Kidney epithelial cell (primary cell): ENCODE results near the gene LHFPL6. TPM values are rescaled to one million over a fixed set of nuclear protein-coding genes. Genes with fewer than 3 reads are reported as not detected.

Source experiments
- DNase-seq: peaks from one replicate; pipeline ENCODE4 v3.0.0-alpha.2; 2010; ENCODE audit warnings: low read depth
- H3K27me3 ChIP-seq: 2 replicates; pipeline ENCODE4 v1.6.0; 2011; ENCODE audit warnings: low read length; ENCODE audit not compliant: control insufficient read depth, insufficient read depth
- H3K36me3 ChIP-seq: 2 replicates; pipeline ENCODE4 v1.5.1; 2011; ENCODE audit warnings: low read length; ENCODE audit not compliant: control insufficient read depth, insufficient read depth
- H3K4me3 ChIP-seq: 2 replicates; pipeline ENCODE4 v1.5.1; 2011; ENCODE audit warnings: low read depth, mild to moderate bottlenecking, control low read depth, low read length
- total RNA-seq: library from RNA; depleted of rRNA; stranded (reverse); fragments of >200 nt; gene quantifications from 2 replicates; pipeline ENCODE4 v1.2.3, GENCODE V29; 2015
- TF ChIP-seq, protein P1 (sequence below): IDR thresholded peaks from 2 replicates; pipeline ENCODE4 v1.5.1; 2011; ENCODE audit warnings: mild to moderate bottlenecking, moderate library complexity, low read length, control low read depth, inconsistent platforms; ENCODE audit not compliant: insufficient read depth, poor library complexity, severe bottlenecking

LHFPL6 gene
- total RNA-seq, 1 donor from 2014 or later, result 7.0 TPM

DNA sequence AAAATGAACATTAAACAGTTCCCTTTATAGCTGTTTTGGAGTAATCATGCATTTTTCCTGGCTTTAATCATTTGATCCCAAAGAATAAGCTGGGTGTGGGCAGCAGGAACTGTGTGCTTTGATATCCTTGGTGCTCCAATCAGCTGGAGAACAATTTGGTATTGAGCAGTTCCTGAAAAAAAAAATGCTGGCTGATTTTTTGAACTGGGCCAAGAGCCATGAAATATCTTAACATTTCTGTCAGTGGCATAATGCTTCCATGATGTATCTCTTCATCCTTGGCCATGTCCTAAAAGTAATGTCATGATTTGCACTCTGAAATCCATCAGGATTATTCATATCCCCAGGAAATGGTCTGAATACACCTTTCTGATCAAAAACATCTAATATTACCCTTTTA lies 134.7 kb downstream of the LHFPL6 start:
- DNase-seq, result no peak
- no peak overlapping the region for H3K4me3 ChIP-seq
- H3K27me3 ChIP-seq, result no peaks in the 10 kb centered on the region
- H3K36me3 ChIP-seq, result no peaks in the 10 kb centered on the region
- TF ChIP-seq, protein P1, sequence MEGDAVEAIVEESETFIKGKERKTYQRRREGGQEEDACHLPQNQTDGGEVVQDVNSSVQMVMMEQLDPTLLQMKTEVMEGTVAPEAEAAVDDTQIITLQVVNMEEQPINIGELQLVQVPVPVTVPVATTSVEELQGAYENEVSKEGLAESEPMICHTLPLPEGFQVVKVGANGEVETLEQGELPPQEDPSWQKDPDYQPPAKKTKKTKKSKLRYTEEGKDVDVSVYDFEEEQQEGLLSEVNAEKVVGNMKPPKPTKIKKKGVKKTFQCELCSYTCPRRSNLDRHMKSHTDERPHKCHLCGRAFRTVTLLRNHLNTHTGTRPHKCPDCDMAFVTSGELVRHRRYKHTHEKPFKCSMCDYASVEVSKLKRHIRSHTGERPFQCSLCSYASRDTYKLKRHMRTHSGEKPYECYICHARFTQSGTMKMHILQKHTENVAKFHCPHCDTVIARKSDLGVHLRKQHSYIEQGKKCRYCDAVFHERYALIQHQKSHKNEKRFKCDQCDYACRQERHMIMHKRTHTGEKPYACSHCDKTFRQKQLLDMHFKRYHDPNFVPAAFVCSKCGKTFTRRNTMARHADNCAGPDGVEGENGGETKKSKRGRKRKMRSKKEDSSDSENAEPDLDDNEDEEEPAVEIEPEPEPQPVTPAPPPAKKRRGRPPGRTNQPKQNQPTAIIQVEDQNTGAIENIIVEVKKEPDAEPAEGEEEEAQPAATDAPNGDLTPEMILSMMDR, result no peak

DNA sequence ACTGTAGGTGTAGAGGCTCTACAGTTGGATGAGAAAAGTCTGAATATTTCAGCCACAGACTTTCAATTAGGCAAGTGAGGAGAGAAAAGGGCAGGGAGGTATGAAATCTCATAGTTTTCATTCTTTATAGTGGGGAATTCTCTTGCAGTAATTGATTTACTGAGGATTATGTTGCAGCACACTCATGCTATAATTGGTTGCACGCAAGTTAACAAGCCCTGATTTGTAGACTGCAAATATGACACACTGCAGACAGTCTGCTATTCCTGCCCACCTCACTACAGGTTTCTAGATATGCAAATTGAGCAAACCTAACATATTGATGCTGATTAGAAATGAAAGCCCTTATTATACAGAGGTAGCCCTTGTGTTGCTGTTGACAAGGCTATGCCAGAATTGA lies 139.4 kb downstream of the LHFPL6 start:
- H3K4me3 ChIP-seq, result no peak overlapping the region
- no peak for DNase-seq
- no peaks in the 10 kb centered on the region for H3K27me3 ChIP-seq
- no peaks in the 10 kb centered on the region for H3K36me3 ChIP-seq
- TF ChIP-seq, protein P1, result no peak

DNA sequence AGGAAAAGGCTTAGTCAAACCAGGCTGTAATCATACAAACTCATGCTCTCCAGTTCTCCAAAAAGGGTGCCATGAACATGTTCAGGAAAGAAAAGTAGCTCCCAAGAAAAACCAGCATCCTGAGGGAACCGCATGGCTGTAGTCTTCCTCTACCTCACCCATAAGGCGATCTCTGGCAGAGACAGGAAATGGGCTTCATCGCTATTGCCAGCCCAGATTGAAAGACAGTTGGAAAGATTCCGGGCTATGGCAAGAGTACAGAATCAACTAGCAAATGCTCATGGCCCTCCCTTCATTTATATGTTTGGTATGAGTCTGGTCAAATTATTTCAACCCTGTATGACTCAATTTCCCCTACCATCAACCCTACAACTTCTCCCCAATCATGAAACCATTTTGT lies 140.1 kb downstream of the LHFPL6 start:
- DNase-seq, result no peak
- Histone ChIP-seq H3K36me3 (no peaks in the 10 kb centered on the region), H3K27me3 (no peaks in the 10 kb centered on the region), H3K4me3 (no peak overlapping the region)
- TF ChIP-seq, protein P1, result no peak

DNA sequence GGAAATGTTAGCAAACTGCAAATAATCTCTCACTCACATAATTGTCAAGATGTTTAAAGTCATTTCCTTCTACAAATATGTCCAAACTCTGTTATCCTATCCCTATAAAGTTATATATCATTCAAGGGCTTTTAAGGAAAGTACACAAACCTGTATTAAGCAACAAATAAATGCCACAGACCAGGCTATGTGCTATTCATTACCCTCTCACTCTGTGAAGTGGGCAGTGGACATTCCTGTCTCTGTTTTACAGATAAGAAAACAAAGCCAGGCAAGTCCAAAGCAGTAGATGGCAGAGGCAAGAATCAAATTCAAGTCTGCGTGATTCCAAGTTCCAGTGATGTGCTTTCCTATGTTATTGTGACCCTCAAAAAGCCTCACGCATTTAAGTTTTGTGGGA lies 140.6 kb downstream of the LHFPL6 start:
- no peak for DNase-seq
- Histone ChIP-seq H3K36me3 (no peaks in the 10 kb centered on the region), H3K4me3 (no peak overlapping the region), H3K27me3 (no peaks in the 10 kb centered on the region)
- TF ChIP-seq, protein P1, result no peak

DNA sequence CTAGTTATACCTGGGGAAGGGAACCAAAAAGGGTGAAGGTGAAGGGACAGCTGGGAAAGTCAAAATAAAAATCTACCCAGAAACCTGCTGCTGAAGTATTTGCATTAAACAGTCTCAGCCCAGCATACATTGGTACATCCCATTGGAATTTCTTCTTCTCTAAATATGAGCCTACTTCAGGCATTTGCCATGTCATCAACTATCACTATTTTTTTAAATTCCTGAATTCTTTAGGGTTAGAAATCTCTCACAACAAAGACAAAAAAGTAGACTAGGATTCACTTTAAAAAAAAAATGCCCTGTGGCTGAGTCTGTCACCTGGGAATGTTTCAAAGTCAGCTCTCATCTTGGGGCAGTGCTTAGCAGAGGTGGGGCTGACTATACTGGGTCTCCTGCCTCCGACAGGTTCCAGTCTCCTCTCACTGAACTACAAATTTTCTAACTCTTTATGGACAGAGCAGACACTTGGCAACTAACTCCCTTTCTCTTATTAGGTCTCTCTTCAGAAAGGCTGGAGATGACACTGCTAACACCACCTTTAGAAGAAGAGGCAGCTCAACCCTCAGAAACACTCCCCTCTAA lies 141.2 kb downstream of the LHFPL6 start:
- Histone ChIP-seq H3K27me3 (no peaks in the 10 kb centered on the region), H3K4me3 (no peak overlapping the region), H3K36me3 (no peaks in the 10 kb centered on the region)
- TF ChIP-seq, protein P1, result no peak
- DNase-seq, result no peak

DNA sequence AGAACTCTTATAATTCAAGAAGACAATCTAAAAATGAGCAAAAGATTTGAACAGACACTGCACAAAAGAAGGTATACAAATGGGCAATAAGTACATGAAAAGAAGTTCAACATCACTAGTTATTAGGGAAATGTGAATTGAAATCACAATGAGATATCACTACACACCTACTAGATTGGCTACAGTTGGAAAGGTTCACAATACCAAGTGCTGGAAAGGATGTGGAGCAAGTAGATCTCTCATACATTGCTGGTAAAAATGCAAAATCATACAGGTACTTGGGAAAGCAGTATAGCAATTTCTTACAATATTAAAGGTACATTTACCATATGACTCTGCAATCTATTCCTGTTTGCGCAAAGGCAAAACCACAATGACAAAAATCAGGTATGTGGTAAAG lies 145.7 kb downstream of the LHFPL6 start:
- no peak for DNase-seq
- TF ChIP-seq, protein P1, result no peak
- H3K27me3 ChIP-seq, result no peaks in the 10 kb centered on the region
- H3K36me3 ChIP-seq, result no peaks in the 10 kb centered on the region
- H3K4me3 ChIP-seq, result no peak overlapping the region
